SK-N-DZ (cell line): ENCODE results near the gene PTPRK.

Experiments used
- DNase-seq: peaks from one replicate; pipeline ENCODE4 v3.0.0-alpha.2; 2015; ENCODE audit warnings: low spot score

PTPRK gene

DNA sequence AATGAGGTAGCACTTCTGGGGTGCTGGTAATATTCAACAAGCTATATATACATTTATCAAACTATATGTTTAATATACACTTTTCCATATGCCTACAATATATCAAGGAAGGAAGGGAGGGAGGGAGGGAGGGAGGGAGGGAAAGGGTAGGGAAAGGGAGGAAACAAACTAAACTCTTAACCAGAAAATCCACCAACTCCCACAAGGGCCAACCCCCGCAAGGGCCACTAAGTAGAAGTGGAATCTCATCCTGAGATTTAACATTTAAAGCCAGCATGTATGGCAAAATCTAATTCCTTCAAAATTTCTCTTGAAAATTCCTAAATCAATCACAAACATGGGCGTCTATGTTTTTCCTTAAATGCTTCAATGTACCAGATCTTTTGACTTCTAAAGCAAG is 320.9 kb downstream of the PTPRK start:
- DNase-seq: no peak

DNA sequence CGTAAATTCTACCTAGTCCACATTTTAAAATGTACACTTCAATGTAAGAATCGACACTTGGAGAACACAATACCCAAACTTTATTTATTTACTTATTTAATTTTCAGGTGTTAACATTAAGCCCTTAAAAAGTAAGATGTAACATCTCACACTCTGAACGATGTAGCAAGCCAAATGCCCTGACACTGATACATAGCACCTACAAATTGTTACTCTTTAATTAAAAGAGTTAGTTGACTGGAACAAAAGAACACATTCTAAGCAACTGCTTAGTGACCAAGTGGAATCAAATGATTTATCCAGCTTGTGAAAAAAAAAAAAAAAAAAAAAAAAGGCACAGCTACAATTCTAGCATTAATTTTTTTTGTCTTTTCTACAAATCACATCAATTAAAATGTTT is 327.4 kb downstream of the PTPRK start:
- no peak for DNase-seq

DNA sequence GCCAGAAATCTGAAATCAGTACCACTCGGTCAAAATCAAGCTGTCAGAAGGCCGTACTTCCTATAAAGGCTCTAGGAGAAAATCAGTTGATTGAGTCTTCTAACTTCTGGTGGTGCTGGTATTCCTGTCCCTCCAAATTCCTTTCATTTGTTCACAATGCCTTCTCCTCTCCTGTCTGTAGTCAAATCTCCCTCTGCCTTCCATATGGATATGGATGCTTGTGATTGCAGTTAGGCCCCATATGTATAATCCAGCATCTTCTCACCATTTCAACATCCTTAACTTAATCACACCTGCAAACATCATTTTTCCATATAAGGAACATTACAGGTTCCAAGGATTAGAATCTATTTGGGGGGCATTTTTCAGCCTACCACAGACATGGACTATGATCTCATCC is 331.7 kb downstream of the PTPRK start:
- no peak for DNase-seq

DNA sequence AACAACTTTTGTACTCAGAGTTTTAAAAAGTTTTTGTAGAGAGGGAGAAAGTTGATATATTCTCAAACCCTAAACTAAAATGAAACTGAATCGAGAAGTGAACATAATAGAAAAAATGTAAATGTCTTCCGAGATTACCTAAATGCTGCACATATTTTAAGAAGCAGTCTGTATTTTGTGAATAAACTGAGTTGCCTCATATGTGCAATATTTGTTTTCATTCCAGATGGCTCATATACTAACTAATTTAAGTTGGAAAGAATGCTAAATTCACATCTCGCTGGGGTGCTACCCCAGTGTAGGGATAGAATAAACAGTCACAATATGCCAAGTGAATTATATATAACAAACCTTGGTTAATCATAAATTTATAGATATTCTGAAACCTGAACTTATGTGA is 333.7 kb downstream of the PTPRK start:
- DNase-seq: no peak

DNA sequence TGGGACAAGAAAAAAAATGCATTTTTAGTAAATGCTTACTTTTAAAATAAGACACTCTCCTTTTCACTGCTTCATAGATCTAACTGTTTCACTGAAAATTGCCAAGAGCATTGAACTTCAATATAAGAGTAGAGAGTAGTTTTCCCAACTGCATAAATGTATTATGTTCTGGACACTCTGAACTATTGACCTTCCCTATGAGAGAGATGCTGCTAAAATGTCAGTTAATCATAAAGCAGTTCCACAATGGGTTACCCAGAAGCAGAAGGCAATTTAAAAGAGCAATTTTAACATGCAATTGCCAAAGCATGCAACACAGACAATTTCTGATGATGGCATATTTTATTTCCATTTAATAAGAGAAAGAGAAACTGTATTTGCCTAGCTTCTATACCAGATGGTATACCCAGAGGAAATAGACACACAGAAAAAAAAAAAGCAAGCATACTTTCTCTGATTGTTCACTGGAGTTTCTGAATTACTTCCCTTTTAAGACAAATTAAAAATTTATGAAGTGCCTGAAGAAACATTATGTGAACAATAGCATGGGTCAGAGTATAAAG is 340.4 kb downstream of the PTPRK start:
- no peak for DNase-seq

DNA sequence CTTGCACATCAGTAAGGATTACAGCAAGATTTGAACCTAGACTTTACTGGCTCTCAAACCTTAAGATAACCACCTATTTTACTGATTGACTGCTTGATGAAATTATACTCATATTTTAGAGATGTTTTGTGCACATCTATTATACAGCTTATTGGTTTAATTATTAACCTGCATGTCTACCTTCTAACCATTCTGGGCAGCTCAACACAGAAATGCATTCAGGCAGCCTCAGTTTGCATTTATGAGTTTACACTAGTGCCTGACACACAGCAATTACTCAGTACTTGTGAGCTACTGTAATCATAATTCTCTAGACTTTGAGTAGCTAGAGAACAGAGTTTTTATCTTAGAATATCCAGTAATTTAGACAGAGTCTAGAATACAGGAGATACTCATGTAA is 345.7 kb downstream of the PTPRK start:
- DNase-seq: no peak

DNA sequence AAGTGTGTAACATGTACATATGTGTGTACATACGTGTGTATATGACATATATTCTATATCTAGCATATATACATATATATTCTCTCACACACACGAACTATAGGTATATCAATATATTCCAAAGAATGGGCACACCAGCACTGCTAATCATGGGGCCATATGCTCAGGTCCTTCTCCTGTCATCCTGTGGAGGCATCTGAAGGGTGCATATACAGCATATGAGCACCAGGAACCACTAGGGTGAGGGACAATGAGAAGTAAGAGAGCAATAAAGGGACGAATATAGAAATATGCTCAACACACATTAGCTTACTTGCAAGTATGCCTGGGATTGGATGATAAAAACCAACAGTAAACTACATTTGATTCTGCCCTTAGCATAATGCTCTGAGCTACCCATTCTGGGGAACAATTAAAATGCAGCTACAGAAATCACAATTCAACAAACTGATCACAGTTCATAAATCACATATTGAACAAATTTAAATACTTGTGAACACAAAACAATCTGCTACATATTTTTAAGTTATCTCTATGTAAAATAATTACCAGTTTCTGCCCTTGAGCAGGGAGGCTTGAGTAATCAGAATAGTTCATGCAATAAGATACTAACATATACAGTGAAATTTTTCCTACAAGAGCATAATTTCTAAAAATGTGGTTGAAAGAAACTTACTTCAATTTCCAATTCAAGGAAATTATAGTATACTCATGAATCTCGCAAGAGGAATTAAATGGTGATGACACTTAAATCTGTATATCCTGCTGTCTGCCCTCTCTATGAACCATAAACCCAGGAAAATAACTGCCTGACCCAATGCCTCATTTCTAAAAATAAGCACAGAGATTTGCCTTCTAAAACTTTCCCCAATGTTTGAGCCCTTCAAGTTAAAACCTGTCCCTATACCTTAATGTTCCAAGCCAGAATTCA is 347.4 kb downstream of the PTPRK start:
- DNase-seq: no peak

DNA sequence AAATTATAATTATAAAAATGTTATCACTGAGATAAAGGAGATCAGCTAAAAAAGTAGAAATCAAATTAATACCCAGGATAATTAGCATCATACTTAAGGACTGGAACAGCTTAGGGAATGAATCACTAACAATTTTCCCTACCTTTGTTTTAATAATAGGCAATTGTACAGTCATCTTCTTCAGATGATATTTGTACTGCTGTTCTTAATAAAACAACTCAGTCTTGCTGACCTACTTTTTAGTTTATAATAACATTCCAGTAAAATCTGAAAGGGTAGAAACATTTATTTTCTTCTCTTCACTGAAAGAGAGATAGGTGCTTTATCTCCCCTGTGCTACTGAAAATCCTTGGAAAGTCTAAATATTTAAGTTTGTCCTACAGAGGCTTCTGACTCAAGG is 348.3 kb downstream of the PTPRK start:
- DNase-seq: no peak

DNA sequence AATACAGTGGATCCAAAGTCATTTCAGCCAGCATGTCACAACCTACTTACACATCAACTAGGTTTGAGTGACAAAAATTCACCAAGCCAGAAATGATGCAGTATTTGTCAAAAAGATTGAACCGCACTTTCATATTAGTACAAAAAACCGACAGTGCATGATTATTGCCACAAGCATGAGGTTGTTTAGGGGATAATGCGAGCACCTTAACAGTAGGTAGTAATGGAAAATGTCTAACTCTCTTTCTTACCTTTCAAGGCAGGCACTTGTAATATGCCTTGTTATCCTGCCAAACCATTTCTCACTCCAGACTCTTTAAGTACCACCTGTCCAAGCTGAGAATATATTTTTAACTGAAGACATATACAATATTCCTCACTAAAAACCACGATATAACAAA is 349.2 kb downstream of the PTPRK start:
- no peak for DNase-seq

DNA sequence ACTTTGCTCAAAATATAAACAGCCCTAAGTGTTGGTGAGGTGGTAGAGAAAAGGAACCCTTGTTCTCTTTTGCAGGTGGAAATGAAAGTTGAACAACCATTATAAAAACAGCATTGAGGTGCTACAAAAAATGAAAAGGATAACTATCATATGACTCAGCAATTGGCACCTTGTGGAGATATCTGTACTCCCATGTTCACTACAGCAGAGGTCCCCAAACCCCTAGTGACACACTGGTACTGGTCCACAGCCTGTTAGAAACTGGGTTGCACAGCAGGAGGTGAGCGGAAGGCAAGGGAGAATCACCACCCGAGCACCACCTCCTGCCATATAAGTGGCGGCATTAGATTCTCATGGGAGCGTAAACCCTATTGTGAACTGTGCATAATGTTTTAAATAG is 352.2 kb downstream of the PTPRK start:
- no peak for DNase-seq

DNA sequence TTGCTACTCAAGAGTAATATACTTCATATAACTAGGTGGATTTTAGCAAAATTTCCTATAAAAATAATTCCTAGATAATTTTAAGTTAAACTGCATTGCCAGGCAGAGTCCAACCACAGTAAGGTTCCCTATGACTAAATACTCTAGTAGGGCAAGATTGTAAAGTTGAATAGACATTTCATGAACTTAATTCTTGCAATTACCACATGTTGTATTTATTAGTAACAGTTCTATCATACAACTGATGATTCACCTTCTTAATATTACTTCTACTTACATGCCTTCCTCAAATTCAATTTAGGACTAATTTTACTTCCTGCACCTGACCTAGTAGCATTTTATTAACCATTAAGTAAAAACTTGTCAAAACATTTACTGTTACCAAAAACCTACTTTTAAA is 352.8 kb downstream of the PTPRK start:
- no peak for DNase-seq

DNA sequence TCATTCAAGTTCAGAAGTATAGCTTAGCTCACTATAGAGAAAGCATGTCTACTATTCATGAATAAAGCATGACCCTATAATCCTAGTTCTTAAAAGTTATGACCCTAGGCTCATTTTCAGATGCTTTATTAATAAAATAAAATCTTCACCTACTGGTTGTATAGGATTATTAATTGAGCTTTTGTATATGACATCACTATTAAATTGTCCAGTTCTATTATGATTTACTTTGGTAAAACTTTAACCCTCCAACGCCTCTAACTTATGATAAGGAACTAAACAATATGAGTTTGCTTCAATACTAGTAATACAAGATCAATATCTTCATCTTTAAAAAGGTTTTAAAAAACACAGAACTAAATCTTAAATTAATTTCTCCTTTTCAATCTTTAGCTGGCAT is 356.1 kb downstream of the PTPRK start:
- no peak for DNase-seq

DNA sequence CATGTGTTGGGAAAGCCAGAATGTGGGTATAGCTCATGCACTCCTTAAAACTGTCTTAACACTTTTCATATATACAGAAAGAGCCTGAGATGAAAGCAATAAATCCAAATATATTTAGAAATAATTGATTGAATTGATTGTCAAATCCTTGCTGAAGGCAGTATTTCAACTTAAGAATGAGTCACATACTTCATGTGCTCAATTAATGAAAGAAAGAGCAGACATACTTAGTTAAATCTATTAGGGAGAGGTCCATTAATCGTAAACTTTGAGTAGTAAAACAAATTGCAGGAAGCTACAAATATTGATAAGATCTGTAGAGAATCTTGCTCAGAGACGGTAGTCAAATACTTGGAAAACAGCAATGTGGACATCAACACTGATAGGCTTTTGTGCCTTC is 358.0 kb downstream of the PTPRK start:
- no peak for DNase-seq

DNA sequence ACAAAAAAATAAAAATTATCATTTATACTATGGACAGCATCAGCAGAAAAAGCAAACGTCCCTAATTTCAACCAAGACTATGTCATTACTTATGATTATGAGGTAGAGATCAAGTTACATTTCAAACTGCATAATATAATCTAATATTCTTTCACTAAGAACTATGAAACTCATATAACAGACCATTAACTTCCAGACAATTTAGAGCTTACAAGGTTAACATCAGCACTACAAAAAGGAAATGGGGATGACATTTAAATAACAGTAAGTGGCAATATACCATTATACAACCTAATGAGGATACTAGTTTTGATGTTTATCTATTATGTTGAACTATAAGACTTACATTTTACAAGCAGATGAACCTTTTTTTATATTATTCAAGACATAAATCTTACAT is 358.6 kb downstream of the PTPRK start:
- DNase-seq: peak; percentile 93

DNA sequence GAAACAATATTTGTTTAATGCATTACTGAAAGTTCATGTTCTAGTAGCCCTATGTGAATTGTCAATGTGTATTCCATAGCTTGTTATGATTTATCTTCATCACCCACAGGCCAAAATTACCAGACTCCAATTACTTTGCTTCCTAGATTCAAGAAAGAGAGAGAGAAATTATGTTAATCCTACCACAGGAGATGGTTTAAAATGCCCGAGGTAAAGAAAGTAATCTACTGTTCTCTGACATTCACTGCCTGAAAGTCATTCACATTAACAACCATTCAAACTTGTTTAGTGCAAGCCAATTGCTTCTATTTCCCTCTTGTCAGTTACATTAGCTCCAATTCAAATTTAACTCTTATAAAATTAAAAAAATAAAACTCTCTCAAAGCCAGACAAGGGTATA is 359.1 kb downstream of the PTPRK start:
- DNase-seq: peak; percentile 29

DNA sequence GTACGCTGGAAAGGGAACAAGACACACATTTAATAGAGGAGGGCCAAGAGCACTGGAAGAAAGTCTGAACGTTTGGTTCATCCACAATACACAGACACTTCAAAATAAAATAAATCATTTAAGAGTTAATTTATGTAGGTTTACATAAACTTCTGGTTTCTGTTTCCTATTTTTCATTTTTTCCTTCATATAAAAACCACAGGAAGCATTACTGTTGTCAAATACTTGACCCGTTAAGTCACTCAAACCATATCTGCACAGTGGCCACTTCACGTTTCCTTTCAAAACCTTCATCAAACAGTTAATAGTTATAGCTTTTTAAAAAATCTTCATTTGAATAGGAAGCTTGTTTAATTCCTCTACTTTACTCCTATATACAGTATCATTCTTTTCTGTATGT is 361.9 kb downstream of the PTPRK start:
- DNase-seq: no peak

DNA sequence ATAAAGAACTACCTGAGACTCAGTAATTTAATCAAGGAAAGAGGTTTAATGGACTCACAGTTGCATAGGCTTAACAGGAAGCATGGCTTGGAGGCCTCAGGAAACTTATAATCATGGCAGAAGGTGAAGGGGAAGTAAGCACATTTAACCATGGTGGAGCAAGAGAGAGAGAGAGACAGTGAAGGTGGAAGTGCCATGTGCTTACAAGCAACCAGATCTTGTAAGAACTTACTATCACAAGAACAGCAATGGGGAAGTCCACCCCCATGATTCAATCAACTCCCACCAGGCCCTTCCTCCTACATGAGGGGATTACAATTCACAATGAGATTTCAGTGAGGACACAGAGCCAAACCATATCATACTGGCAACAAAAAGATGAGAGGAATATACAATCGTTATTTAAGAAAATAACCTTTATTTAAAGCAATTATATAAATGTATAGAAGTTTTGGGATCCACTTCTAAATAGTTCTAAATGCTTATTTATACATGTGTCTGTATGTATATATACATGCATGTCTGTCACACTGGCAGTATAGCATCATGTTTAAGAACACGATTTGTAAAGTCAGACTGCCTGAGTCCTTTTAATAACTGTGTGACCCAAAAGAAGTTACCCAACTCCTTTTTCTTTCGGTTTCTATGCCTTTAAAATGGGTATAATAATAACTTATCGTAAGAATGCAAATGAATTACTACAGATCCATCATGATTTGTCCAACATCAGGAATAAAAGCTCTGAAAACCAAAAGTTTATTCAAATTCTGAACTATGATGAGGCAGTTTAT is 363.9 kb downstream of the PTPRK start:
- DNase-seq: no peak

DNA sequence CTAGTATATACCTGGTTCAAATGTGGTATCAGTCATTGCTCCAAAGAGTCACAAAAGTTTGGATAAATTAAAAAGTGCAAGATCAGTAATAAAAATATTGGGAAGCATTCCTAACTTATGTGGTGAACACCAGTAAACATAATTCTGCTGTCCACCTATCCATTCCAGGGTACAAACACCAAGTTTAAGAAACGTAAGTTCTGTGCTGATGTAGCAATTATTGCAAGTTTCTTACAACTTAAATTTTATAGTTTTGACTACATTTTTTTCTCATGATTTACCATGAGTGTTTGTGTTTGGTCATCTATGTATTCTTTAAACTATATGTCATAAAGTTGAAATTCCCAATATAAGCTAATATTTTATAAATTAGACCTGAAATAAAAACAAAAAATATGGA is 364.6 kb downstream of the PTPRK start:
- no peak for DNase-seq

DNA sequence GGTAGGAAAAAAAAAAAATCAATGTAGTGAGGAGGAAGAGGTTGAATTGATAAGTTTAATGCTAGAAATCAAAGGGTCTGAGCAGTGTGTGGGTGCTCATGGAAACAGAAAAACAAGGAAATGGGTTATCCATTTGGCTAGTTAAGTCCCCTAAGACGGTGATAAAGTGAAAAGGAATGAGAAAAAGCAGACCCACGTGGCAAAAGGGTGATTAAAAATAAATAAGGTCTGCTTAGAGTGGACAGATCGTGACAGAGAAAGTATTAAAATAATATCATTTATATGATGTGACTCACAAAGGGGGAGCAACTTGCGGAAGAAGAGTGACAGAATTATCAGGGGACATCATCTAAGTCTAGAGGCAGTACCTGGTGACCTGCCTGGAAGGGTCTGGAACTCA is 367.8 kb downstream of the PTPRK start:
- no peak for DNase-seq

DNA sequence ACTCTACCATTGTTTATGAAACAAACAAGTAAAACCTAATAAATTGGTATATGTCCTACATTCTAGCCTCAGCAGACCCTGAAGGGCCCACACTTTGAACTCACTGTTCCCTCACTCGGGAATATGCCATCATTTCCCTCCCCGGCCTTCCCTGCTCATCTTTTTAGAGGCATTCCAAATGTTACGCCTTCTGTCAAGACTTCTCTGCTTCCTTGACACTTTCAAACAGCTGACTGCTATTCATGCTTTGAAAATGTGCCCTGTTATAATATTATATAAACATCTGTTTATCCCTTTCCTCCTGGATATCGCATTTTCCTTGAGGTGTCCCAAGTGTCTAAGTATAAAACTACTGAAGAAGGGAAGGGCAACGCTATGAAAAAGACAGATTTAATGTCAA is 370.0 kb downstream of the PTPRK start:
- no peak for DNase-seq

DNA sequence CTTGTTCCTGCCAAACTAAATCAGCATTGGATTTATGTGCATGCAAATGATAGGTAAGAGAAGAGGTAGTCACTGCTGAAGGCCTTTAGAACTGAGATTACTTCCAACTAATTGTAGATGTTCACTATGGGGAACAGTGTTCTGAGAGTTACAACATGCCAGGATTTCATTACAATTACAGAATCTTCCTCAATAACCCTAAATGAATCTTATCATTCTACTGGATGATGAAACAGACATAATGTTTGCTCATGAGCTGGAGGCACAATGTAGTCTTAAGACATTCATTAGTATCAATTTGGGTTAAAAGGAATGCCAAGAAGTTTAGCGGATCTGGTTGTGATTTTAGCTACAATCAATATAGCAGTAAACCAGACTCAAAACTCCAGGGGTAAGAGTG is 370.6 kb downstream of the PTPRK start:
- no peak for DNase-seq

DNA sequence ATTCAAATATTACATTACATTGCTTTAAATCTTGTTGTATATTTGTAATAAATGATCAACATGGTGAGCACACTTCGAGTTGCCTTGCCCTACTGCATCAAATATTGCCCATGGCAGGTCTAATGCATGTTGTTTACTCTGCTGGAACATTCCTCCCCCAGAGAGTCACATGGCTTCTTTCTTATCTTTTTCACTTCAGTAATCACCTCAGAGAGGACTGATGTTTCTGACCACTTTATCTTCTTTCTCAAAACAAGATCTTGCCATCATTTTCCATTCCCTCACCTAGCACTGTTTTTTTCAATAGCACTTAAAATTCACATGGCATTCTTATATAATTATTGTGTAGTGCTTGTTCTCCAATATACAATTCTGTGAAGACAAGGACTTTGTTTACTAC is 376.1 kb downstream of the PTPRK start:
- DNase-seq: no peak

DNA sequence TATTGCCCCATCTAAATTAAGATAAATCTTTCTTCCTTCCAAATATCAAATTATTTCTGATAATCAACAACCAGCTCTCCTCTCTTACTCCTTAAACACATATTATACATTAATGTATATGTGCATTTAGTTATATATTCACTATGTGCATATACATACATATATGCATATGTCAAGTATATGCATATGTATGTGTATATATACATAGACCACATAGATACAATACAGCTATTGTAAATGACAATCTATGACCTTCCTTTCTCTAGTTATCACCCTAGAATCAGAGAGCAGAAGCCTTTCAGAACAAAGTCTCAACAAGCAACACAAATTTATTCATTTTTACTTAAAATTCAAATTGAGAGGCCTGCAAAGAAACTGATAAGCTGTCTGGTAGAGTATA is 378.5 kb downstream of the PTPRK start:
- no peak for DNase-seq
